ENCODE results near the gene CAPZA2. TPM values are rescaled to one million over a fixed set of nuclear protein-coding genes. Genes with fewer than 3 reads are reported as not detected.

The CAPZA2 gene
- total RNA-seq (2021) (122 to 153 TPM (median 125 TPM) in 3 replicates), Bru-seq, nascent RNA (percentile 88 among the genes with signal in this experiment)
- long read RNA-seq, experiment 1, full-length matches to known transcripts, result 635 of 669 reads
- long read RNA-seq, experiment 1, partial matches to known transcripts, result 21 of 669 reads
- long read RNA-seq, experiment 1, other reads (novel, unspliced or antisense), result 13 of 669 reads
- long read RNA-seq, experiment 2, full-length matches to known transcripts, result 73 of 111 reads
- long read RNA-seq, experiment 2, partial matches to known transcripts, result 31 of 111 reads
- long read RNA-seq, experiment 2, other reads (novel, unspliced or antisense), result 7 of 111 reads
- long read RNA-seq, experiment 3, full-length matches to known transcripts, result 646 of 661 reads
- long read RNA-seq, experiment 3, partial matches to known transcripts, result 7 of 661 reads
- long read RNA-seq, experiment 3, other reads (novel, unspliced or antisense), result 8 of 661 reads

DNA sequence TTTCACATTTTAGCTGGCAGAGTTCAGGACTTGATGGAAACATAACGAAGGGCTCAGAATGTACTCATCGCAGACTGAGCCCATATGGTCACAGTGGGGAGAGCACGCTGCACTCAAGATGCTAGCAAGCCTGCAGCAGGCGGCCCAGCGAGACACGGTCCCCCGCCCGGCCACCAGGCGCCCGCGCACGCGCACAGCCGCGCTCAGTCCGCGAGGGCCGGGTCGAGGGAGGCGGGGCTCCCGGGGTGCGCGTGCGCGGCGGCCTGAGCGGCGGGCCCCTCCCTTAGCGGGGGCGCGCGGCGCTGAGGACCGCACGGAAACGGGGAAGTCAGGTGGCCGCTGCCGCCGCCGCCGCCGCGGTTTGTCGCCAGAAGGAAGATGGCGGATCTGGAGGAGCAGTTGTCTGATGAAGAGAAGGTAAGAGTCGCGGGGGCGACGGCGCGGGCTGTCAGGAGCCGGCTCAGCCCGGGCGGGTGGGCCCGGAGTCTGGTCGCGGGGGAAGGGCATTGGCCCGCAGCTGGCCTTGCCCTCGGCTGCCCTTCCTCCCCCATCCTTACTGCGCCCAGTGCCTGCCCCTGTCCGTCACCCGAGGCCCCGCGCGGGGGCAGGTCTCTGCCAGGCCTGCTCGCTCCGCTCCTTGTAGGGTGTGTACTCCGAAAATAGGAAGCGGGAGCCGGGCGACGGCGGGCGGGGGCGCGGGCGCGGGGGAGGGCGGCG lies at the start of gene CAPZA2:
TSS of gene CAPZA2 (plus strand) at position 354 of the 717 bp plus-strand sequence. CDS start at position 379, 25 bp downstream.
- no peaks in the 10 kb centered on the region for H3K36me3 Mint-ChIP-seq
- DNase-seq (ENCODE audit: low spot score) (peak; percentile 92), ATAC-seq (peak; percentile 88)
- peaks cover 35% of the 10 kb centered on the region for H3K4me1 Mint-ChIP-seq
- CTCF ChIA-PET, result no interaction called here
- peak within 1 kb of the TSS; percentile 95 for H3K27ac Mint-ChIP-seq
- H3K27me3 Mint-ChIP-seq (ENCODE audit: low read depth), result no peaks in the 10 kb centered on the region; the same call in 1 of the 2 replicates
- peak within 1 kb of the TSS; percentile 97 for H3K4me3 Mint-ChIP-seq
- POLR2A ChIA-PET, result no interaction called here
- peaks cover 1% of the 10 kb centered on the region; the same call in 1 of the 2 replicates for H3K9me3 Mint-ChIP-seq
- TF ChIP-seq FOXJ3 (CRISPR knock-in tag; IDR thresholded peaks at IDR 0.05; ENCODE audit: borderline replicate concordance), result no peak
- TF ChIP-seq, protein P1, sequence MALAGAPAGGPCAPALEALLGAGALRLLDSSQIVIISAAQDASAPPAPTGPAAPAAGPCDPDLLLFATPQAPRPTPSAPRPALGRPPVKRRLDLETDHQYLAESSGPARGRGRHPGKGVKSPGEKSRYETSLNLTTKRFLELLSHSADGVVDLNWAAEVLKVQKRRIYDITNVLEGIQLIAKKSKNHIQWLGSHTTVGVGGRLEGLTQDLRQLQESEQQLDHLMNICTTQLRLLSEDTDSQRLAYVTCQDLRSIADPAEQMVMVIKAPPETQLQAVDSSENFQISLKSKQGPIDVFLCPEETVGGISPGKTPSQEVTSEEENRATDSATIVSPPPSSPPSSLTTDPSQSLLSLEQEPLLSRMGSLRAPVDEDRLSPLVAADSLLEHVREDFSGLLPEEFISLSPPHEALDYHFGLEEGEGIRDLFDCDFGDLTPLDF (CRISPR knock-in tag; IDR thresholded peaks at IDR 0.05), result no peak
- TF ChIP-seq, protein P2, sequence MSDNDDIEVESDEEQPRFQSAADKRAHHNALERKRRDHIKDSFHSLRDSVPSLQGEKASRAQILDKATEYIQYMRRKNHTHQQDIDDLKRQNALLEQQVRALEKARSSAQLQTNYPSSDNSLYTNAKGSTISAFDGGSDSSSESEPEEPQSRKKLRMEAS (CRISPR knock-in tag; IDR thresholded peaks at IDR 0.05), result peak; percentile 69
- TF ChIP-seq, protein P3, sequence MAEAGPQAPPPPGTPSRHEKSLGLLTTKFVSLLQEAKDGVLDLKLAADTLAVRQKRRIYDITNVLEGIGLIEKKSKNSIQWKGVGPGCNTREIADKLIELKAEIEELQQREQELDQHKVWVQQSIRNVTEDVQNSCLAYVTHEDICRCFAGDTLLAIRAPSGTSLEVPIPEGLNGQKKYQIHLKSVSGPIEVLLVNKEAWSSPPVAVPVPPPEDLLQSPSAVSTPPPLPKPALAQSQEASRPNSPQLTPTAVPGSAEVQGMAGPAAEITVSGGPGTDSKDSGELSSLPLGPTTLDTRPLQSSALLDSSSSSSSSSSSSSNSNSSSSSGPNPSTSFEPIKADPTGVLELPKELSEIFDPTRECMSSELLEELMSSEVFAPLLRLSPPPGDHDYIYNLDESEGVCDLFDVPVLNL (CRISPR knock-in tag; IDR thresholded peaks at IDR 0.05; ENCODE audit: borderline replicate concordance, low read depth), result no peak
- TF ChIP-seq IRF2 (CRISPR knock-in tag; IDR thresholded peaks at IDR 0.05; ENCODE audit: borderline replicate concordance, low read depth), result no peak
- TF ChIP-seq, protein P4, sequence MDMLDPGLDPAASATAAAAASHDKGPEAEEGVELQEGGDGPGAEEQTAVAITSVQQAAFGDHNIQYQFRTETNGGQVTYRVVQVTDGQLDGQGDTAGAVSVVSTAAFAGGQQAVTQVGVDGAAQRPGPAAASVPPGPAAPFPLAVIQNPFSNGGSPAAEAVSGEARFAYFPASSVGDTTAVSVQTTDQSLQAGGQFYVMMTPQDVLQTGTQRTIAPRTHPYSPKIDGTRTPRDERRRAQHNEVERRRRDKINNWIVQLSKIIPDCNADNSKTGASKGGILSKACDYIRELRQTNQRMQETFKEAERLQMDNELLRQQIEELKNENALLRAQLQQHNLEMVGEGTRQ (CRISPR knock-in tag; IDR thresholded peaks at IDR 0.05), result peak; percentile 85
- TF ChIP-seq SMAD4 (CRISPR knock-in tag; IDR thresholded peaks at IDR 0.05), result no peak
- TF ChIP-seq, protein P5, sequence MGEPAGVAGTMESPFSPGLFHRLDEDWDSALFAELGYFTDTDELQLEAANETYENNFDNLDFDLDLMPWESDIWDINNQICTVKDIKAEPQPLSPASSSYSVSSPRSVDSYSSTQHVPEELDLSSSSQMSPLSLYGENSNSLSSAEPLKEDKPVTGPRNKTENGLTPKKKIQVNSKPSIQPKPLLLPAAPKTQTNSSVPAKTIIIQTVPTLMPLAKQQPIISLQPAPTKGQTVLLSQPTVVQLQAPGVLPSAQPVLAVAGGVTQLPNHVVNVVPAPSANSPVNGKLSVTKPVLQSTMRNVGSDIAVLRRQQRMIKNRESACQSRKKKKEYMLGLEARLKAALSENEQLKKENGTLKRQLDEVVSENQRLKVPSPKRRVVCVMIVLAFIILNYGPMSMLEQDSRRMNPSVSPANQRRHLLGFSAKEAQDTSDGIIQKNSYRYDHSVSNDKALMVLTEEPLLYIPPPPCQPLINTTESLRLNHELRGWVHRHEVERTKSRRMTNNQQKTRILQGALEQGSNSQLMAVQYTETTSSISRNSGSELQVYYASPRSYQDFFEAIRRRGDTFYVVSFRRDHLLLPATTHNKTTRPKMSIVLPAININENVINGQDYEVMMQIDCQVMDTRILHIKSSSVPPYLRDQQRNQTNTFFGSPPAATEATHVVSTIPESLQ (CRISPR knock-in tag; IDR thresholded peaks at IDR 0.05), result no peak
- TF ChIP-seq, protein P6, sequence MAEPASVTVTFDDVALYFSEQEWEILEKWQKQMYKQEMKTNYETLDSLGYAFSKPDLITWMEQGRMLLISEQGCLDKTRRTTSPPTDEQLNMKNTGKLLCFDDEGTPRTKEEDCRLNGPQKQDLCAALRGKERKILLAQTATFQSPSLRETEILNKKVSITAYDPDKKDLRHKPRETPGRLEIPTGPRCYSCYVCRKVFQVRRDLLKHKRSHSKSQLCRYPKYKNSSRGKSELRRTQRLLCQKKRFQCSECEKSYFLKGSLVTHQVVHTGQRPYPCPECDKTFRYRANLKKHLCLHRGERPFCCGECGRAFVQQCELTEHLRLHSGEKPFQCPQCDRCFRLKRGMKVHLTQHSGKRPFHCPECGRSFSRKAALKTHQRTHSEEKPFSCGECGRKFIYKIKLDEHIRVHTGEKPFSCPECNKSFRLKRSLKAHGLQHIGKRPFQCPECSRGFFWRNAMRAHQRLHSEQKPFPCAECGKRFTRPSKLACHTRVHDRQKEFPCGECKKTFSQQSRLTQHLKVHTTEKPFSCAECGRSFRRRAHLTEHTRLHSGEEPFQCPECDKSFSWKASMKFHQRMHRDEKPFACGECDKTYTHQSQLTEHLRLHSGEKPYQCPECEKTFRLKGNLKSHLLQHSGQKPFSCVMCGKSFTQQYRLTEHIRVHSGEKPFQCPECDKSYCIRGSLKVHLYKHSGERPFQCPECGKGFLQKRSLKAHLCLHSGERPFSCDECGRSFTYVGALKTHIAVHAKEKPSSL (CRISPR knock-in tag; conservative IDR thresholded peaks at IDR 0.05), result no peak
- TF ChIP-seq CREB1 (CRISPR knock-in tag; IDR thresholded peaks at IDR 0.05), result no peak
- no peak for TF ChIP-seq NFE2L1 (CRISPR knock-in tag; IDR thresholded peaks at IDR 0.05)
- no peak for TF ChIP-seq ZNF396 (CRISPR knock-in tag; IDR thresholded peaks at IDR 0.05; ENCODE audit: borderline replicate concordance)
- TF ChIP-seq, protein P7, sequence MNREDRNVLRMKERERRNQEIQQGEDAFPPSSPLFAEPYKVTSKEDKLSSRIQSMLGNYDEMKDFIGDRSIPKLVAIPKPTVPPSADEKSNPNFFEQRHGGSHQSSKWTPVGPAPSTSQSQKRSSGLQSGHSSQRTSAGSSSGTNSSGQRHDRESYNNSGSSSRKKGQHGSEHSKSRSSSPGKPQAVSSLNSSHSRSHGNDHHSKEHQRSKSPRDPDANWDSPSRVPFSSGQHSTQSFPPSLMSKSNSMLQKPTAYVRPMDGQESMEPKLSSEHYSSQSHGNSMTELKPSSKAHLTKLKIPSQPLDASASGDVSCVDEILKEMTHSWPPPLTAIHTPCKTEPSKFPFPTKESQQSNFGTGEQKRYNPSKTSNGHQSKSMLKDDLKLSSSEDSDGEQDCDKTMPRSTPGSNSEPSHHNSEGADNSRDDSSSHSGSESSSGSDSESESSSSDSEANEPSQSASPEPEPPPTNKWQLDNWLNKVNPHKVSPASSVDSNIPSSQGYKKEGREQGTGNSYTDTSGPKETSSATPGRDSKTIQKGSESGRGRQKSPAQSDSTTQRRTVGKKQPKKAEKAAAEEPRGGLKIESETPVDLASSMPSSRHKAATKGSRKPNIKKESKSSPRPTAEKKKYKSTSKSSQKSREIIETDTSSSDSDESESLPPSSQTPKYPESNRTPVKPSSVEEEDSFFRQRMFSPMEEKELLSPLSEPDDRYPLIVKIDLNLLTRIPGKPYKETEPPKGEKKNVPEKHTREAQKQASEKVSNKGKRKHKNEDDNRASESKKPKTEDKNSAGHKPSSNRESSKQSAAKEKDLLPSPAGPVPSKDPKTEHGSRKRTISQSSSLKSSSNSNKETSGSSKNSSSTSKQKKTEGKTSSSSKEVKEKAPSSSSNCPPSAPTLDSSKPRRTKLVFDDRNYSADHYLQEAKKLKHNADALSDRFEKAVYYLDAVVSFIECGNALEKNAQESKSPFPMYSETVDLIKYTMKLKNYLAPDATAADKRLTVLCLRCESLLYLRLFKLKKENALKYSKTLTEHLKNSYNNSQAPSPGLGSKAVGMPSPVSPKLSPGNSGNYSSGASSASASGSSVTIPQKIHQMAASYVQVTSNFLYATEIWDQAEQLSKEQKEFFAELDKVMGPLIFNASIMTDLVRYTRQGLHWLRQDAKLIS (CRISPR knock-in tag; IDR thresholded peaks at IDR 0.05; ENCODE audit: borderline replicate concordance), result no peak
- TF ChIP-seq TCF7 (CRISPR knock-in tag; IDR thresholded peaks at IDR 0.05; ENCODE audit: low read depth), result no peak
- no peak for TF ChIP-seq NR1H2 (CRISPR knock-in tag; IDR thresholded peaks at IDR 0.05)
- TF ChIP-seq, protein P8, sequence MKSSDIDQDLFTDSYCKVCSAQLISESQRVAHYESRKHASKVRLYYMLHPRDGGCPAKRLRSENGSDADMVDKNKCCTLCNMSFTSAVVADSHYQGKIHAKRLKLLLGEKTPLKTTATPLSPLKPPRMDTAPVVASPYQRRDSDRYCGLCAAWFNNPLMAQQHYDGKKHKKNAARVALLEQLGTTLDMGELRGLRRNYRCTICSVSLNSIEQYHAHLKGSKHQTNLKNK (CRISPR knock-in tag; IDR thresholded peaks at IDR 0.05), result no peak
- no peak for TF ChIP-seq ZNF263 (CRISPR knock-in tag; IDR thresholded peaks at IDR 0.05; ENCODE audit: low read depth)
- TF ChIP-seq NFATC4 (CRISPR knock-in tag; IDR thresholded peaks at IDR 0.05), result no peak
- TF ChIP-seq KAT7 (CRISPR knock-in tag; IDR thresholded peaks at IDR 0.05; ENCODE audit: borderline replicate concordance), result no peak

All from WTC11 (cell line).